ENCODE results near the gene INSR.
"Not testable (repeated sequence)": the region's sequence is repeated elsewhere in the genome, so short reads cannot be mapped to it uniquely, and the experiment has no call there.

The INSR gene

DNA sequence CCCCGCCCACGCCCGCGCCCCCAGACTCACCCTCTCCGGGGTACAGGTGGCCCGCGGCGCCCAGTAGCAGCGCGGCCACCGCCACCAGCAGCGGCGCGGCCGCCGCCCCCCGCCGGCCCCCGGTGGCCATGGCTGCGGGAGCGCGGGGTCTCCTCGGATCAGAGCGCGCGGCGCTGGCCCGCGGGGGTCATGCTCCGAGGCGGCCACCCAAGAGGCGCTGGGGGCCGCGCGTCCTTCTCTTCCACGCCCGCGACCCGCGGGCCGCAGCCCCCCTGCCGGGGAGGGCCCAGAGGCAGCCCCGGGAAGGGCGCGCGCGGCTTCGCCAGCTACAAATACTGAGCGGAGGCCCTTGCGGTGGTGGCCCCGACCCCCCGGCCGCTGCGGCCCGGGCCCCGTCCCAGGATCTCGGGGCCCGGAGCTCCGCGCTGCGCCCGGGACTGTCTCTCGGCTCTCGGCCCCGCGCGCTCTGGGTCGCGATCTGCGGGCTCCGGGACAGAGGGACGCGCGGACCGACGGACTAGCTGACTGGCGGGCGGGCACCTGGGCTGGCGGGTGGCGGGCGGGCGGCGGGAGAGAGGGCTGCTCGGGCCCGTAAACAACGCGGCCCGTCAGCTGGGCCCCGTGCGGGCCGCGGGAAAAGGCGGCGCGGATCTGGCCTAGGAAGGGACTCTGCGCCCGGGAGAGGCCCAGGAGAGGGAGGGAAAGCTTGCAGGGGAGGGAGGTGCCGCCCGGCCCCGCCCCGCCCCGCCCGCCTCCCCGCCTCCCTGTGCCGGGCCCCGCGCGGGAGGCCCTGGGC, at the start of gene INSR:
INSR (minus strand) TSS at position 653 of the 796 bp plus-strand sequence; CDS start at position 130, 523 bp downstream.
- peak; percentile 38 for DNase-seq

DNA sequence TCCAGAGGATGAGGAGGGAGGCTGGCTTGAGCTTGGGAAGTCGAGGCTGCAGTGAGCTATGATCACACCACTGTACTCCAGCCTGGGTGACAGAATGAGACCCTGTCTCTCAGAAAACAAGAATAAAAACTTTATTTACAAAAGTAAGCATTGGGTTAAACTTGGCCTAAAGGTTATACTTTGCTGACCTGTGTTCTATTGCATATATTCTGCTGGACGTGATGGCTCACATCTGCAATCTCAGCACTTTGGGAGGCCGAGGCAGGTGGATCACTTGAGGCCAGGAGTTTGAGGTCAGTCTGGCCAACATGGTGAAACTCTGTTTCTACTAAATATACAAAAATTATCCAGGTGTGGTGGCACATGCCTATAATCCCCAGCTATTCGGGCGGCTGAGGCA, 47.9 kb upstream of the INSR start:
- no peak for DNase-seq

DNA sequence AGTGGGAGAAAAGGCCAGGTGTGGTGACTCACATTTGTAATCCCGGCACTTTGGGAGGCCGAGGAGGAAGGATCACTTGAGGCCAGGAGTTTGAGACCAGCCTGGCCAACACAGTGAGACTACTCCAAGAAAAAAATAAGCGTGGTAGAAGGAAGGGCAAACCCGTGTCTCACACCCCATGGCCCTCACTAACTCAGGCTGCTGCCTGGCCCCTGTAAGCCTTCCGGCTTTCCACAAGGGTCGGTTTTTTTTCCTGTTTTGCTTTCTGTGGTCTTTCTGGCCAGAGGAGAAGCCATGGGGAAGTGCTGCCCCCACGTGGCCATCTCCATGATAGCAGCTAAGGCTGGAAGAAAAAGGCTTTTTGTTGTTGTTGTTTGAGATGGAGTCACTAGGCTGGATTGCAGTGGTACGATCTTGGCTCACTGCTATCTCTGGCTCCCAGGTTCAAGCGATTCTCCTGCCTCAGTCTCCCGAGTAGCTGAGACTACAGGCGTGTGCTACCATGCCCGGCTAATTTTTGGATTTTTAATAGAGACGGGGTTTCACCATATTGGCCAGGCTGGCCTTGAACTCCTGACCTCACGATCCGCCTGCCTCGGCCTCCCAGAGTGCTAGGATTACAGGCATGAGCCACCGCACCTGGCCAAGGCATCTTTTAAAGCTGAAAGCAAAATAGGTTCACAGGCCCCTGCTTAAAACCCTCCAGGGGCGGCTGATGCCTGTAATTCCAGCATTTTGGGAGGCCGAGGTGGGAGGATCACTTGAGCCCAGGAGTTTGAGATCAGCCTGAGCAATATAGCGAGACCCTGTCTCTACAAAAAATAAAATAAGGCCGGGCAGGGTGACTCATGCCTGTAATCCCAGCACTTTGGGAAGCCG, 47.0 kb upstream of the INSR start:
- peak; percentile 88 for DNase-seq

DNA sequence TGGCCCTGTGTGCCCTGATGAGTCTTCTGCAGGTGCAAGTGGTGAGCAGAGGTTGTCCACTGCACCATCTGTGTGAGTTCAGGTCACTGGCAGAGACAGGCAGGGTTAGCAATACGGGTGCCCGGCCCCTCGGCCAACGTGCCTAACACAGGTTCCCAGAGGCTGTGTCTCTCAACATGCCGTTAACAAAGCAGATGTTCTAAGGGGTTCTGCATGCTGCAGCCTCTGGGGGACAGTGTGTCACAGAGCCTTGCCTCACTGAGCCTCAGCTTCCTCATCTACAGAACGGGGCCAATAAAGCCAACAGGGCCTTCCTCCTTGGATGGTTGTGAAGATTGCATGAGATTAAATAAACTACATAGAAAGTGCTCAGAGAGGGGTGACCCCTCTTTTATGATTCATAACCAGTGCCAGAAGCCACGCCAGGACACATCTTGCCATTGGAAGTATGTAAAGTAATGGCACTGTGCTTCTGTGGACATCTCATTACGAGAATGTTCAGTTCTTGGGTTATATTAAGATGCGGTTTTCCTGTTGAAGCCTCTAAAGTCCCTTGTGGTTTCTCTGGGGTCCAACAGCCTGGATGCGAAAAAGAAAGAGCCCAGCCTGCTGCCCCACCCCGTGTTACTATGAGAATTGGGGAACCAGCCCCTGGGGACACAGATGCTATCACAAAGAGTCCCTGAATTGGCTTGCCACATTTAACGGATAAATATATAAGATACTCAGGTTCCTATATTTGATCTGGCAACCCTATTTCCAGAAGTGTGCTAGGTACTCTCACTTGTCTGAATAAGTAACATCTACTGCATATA, 43.4 kb upstream of the INSR start:
- peak; percentile 16 for DNase-seq

DNA sequence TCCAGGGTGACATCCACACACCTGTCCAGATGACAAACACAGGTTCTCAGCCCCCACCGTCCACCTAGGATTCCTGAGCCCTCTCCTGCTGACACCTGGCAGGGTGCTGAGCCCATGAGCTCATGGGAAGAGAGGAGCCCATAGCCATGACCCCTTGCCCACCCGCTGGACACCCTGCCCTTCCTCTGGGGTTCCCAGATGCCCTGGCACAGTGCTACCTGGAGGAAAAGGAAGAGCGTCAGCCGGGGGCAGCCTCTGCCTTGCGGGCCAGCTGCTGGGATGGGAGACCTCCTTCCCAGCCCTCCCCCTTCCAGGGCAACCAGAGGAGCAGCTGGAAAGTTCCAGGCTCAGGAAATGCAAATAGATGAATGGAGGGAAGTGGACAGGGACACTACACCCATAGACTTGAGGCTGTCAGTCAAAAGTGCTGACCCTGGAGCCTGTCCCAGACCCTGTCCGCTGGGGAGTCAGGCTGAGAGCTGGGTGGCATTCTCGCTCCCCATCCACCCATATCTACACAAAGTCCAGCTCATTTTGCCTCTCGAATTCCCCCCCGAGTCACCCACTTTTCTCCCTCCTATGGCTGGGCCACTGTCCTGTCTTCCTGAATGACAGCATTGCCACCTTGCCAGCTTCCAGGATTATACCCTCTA, 42.2 kb upstream of the INSR start:
- no peak for DNase-seq

DNA sequence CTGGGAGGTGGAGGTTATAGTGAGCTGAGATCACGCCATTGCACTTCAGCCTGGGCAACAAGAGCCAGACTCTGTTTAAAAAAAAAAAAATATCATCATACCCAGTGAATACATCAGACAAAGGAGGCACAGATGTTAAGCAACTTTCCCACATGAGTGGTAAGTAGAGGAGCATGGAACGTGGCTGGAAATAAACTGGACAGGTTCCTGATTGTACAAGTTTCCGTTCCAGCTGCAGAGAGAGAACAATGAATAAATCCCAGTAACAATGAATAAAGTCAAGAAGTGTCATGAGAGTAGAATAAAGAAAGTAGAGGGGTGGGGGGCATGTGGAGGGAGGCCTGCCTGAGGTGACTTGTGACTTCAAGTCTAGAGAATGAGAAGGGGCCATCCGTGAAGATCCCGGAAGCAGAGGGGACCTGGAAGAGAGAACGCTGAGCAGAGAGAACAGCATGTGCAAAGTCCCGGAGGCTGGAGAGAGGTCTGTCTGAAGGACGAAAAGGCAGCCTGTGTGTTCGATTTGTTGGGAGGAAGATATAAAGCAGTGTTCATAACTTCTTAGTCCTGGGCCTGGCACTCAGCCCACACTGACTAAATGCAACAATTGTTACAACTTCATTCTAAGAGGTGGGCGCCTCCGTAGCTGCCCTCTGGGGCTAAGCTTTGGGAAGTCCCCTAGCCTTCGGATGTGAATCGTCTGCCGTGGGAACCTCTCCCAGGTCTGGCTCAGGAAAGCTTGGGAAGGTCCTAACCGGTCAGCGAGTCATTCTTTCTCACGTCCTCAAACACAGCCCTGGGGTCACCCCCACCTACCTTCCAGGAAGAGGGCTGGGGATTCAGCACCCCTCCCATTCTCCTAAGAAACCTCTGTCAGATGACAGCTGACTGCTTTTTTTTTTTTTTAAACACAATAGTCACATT, 39.2 kb upstream of the INSR start:
- DNase-seq: no peak

DNA sequence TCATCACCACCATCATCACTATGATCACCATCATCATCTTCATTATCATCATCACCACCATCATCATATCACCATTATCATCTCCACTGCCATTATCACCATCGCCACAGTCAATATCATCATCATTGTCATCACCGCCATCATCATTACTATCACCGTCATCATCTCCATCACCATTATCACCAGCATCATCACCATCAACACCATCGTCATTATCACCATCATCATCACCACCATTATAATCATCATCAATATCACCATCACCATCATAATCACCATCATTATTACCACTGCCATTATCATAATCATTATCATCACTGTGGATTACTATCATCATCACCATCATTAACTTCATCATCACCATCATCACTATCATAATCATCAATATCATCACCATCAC, 37.2 kb upstream of the INSR start:
- no peak for DNase-seq

DNA sequence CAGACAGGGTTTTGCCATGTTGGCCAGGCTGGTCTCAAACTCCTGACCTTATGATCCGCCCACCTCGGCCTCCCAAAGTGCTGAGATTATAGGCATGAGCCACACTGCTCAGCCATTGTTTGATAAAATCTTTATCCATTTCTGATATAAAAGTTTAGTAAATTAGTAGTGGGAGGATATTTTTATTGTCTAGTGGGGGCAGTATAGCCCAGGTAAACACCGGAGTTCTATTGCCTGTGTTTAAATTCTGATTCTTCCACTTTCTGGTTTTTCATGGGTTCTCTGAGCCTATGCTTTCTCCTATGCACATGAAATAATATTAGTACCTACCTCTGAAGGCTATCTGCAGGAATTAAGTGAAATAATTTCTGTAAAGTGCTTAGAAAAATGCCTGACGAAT, 34.4 kb upstream of the INSR start:
- no peak for DNase-seq

DNA sequence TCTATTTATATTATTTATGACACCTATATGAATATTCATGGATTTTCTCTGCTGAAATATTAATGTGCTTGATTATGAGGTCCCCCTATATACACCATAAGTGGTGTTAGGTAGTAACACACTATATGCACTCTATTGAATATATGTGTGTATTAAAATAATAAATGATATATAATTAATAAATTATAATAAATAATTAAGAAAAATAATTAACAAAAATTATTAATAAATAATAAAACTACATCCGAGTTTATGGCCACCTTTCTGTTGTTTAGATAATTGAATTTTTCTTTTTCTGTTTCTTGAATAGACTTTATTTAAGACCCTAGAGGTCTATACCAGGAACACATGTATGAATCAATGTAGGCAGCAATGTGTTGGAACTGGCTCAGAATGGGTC, 33.6 kb upstream of the INSR start:
- DNase-seq: no peak

DNA sequence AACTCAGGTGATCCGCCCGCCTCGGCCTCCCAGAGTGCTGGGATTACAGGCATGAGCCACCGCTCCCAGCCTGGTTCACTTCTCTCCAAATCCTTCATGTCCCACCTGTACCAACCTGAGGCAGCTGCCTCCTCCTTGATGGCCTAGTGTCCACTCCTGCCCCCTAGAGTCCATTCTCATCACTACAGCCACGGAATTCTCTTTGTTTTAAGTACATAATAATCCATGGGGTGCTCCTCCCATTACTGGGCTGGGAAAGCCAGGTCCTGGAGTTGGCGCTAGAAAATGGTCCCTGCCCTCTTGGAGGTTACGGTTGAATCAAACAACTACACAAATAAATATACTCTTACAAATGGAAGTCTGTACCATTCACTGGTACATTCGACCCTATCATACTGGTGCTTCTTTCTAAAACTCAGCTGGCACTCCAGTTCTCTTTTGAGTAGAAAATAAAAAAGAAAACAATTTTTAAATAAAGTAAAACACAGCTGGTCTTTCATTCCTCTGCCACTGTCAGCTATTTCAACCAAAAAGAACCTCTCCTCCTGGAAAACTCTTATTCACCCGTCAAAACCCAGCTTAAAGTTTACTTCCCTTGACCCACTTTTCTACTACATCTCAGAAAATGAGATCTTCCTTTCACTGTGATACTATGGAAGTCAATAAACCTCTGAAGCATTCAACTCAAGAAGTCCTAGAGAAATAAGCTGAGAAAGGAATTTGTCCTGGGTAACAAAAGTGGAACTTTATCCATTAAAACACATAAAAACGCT, 32.1 kb upstream of the INSR start:
- peak; percentile 46 for DNase-seq

DNA sequence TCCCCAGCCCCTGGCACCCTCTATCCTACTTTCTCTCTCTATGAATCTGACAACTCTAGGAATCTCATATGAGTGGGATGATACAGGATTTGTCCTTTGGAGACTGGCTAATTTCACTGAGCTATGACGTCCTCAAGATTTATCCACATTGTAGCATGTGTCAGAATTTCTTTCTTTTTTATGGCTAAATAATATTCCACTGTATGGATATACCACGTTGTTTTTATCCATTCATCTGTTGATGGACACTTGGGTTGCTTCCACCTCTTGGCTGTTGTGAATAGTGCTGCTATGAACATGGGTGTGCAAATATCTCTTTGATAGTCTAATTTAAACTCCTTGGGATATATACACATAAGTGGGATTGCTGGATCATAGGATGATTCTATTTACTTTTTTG, 24.0 kb upstream of the INSR start:
- DNase-seq: no peak

DNA sequence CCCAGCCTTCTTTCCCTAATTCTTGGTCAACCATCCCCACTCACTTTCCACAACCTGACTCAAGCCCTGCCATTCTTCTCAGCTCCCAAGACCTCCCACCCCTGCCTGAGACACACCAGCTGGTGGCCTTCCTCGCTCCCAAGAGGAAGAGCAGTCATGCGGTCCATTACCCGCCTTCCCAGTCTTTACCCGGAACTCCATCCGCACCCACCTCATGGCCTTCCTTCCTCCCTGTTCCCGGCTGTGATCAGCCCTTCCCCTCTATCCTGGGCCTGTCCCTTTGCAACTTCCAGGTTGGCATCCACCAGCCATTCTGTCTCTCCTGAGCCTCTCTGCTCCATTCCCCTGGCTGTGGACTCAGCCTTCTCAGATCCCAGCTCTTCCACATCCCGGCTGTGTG, 18.6 kb upstream of the INSR start:
- DNase-seq: no peak

DNA sequence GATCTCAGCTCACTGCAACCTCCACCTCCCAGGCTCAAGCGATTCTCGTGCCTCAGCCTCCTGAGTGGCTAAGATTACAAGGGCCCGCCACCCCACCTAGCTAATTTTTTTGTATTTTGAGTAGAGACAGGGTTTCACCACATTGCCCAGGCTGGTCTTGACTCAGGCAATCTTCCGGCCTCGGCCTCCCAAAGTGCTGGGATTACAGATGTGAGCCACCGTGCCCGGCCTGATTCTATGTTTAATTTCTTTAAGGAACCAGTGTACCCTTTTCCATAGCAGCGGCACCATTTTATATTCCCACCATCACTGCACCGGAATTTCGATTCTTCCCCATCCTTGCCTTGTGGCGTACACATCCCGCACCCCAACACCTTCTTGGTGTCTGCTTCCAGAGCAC, 17.7 kb upstream of the INSR start:
- DNase-seq: no peak

DNA sequence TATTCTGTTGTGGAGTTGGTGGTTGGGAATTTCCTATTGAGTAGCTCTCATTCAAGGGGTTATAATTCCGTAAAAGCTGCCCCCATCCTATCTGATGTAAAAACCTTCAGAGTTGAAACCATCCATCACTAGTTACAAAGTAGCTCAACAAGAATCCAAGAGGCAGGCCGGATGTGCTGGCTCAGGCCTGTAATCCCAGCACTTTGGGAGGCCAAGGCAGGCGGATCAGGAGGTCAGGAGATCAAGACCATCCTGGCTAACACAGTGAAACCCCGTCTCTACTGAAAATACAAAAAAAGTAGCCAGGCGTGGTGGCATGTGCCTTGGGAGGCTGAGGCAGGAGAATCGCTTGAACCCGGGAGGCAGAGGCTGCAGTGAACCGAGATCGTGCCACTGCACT, 14.1 kb upstream of the INSR start:
- not testable (repeated sequence) for DNase-seq

DNA sequence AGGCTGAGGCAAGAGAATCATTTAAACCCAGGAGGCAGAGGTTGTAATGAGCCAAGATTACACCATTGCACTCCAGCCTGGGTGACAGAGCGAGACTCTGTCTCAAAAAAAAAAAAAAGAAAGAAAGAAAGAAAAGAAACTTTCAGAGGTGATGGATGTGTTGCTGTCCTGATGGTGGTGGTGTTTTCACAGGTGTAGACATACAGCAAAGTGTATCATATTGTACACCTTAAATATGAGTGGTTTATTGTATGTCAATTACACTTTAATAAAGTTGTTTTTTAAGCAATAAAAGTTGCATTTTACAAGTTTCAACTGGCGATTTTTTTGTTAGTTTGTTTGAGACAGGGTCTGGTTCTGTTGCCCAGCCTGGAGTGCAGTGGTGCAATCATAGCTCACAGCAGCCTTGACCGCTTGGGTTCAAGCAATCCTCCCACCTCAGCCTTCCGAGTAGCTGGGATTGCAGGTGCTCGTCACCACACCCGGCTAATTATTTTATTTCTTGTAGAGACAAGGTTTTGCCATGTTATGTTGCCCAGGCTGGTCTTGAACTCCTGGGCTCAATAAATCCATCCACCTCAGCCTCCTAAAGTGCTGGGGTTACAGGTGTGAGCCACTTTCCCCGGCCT, 13.5 kb upstream of the INSR start:
- DNase-seq: no peak

DNA sequence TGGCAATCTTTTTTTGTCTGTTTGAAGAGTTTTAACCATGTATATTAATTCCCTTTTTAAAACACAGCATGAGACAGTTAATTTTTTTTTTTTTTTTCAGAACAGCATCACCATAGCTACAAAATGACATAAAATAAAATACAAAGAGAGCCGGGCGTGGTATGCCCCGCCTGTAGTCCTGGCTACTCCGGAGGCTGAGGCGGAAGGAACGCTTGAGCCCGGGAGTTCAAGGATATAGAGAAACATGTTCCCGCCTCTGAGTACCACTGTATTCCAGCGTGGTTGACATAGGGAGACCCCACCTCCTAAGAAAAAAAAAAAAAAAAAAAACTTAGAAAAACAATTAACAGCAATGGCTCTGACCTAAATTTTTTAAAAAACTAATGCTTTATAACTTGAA, 10.0 kb upstream of the INSR start:
- no peak for DNase-seq

DNA sequence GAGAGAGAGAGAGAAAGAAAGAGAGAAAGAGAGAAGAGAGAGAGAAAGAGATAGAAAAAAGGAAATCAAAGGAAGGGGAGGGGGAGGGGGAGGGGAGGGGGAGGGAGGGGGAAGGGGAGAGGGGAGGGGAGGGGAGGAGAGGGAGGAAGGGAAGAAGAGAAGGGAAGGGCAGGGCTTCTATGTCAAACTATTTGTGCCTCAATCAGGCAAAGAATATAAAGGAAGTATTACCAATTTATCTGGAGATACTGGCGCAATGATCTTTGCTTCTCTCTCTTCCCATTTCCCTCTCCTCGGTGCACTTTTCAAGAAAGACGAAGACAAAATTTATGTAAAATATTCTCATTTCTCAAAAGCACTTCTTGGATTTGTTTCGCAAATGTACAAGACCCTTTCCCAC, 9.3 kb upstream of the INSR start:
- no peak for DNase-seq

DNA sequence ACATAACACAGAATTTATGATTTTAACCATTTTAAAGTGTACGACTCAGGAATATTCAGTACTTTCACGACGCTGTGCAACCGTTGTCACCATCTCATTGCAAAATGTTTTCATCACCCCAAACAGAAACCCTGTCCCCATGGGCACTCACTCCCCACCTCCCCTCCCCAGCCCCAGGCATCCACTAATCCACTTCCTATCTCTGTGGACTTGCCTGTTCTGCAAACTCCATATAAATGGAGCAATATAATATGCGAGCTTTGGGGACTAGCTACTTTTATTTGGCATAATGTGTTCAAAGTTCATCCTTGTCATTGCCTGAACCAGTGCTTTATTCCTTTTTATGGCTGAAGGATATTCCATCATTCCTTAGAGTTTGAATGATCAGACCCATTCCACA, 7.3 kb upstream of the INSR start:
- DNase-seq: no peak

DNA sequence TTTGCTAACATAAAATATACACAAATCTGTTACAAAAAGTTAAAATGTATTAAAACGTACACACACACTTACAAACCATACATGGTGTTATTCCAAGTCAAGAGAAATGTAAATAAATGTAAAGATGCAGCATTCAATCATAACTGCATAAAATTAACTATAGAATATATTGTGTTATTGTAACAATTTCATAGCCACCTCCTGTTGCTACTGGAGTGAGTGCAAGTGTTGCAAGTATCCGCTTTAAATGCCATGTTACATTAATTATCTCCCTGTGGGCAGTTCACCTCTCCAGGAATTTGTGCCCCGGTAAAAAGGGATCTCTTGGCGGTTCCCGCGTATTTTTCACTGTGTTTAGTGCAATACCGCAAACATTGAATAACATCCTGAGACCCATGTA, 3.5 kb upstream of the INSR start:
- no peak for DNase-seq

DNA sequence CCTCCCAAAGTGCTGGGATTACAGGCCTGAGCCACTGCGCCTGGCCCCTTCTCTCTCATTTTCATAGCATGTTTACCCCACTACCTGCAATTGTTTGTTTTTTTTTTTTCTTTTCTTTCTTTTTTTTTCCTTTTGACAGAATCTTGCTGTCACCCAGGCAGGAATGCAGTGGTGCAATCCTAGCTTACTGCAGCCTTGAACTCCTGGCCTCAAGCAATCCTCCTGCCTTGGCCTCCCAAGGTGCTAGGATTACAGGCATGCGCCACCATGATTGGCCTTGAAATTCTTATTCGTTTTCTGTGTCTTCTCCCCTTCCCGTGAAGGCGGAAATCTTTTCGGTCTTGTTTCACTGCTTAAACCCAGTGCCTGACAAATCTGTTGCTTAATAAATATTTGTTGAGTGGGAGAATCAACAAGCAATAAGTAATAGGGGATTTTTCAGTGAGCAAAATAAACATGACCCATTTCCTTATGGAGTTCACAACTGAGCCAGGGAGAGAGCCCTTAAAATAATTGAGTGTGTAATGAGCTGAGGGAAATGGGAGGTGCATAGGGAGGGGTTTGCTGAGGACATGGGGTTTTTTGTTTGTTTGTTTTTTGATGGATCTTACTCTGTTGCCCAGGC, 1.8 kb upstream of the INSR start:
- DNase-seq: no peak
